Esophagus muscularis mucosa (tissue), 3 donors: Measurements from ENCODE around the gene NPTN.

Source experiments
- POLR2A ChIP-seq: fragments of 450-650 bp; IDR thresholded peaks from one replicate; pipeline ENCODE4 v1.6.1; 2017; ENCODE audit warnings: antibody characterized with exemption, moderate library complexity, mild to moderate bottlenecking, low read depth
- TF ChIP-seq, protein P1 (sequence below), 3 experiments: fragments of 200-600 bp in 2 of 3; fragments of 450-650 bp in 1 of 3; sonication (generic) in 2 of 3; IDR thresholded peaks; one replicate each; pipeline ENCODE4 v1.5.1; 2017 to 2019; ENCODE audit warnings: antibody characterized with exemption in 3 of 3, mild to moderate bottlenecking in 2 of 3, moderate library complexity in 1 of 3

DNA sequence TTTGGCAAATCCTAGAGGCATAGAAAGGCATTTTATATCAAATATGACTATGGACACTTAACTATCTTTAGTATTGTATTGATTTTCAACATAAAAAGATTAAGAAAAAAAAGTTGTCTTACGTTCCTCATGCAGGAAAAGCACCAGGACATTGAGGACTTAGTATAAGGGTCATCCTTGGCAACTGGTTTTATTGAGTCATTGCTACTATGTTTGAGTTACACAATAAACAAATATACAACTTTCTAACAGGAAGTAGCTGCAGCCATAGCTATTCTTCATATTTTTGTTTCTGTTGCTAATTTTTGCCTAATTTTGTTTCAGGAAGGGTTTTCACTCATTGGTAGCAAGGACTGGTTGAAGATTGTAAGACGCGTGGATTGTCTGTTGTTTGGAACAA is 93.0 kb downstream of the NPTN start:
- no peak for TF ChIP-seq POLR2A
- TF ChIP-seq, protein P1, sequence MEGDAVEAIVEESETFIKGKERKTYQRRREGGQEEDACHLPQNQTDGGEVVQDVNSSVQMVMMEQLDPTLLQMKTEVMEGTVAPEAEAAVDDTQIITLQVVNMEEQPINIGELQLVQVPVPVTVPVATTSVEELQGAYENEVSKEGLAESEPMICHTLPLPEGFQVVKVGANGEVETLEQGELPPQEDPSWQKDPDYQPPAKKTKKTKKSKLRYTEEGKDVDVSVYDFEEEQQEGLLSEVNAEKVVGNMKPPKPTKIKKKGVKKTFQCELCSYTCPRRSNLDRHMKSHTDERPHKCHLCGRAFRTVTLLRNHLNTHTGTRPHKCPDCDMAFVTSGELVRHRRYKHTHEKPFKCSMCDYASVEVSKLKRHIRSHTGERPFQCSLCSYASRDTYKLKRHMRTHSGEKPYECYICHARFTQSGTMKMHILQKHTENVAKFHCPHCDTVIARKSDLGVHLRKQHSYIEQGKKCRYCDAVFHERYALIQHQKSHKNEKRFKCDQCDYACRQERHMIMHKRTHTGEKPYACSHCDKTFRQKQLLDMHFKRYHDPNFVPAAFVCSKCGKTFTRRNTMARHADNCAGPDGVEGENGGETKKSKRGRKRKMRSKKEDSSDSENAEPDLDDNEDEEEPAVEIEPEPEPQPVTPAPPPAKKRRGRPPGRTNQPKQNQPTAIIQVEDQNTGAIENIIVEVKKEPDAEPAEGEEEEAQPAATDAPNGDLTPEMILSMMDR (IDR thresholded peaks at IDR 0.05) = no peak
